Renal cortical epithelial cell (primary cell): ENCODE results near the gene FOXD3. TPM values are rescaled to one million over a fixed set of nuclear protein-coding genes. Genes with fewer than 3 reads are reported as not detected.

ENCODE experiments used
- DNase-seq: peaks from one replicate; pipeline ENCODE4 v3.0.0-alpha.2; 2011; ENCODE audit warnings: low read depth
- total RNA-seq: library from RNA; depleted of rRNA; stranded (reverse); fragments of >200 nt; gene quantifications from 2 replicates; pipeline ENCODE4 v1.2.3, GENCODE V29; 2014

The FOXD3 gene
- not detected in 2 replicates for total RNA-seq

GRCh38 chr1:63322114-63322943, at the start of gene FOXD3:
TSS of gene FOXD3 (plus strand) at chr1:63322567. CDS start at chr1:63323059, 492 bp downstream.
- DNase-seq, result no peak

- DNase-seq, result no peak
These were observed 49.6 kb upstream of the FOXD3 start for GRCh38 chr1:63272811-63273210.

- DNase-seq, result peak; percentile 14
These were observed 48.0 kb upstream of the FOXD3 start for GRCh38 chr1:63274371-63274770.

GRCh38 chr1:63274979-63275378, 47.4 kb upstream of the FOXD3 start:
- peak; percentile 16 for DNase-seq

GRCh38 chr1:63276624-63277023, 45.7 kb upstream of the FOXD3 start:
- no peak for DNase-seq

GRCh38 chr1:63277195-63278192, 44.9 kb upstream of the FOXD3 start:
- no peak for DNase-seq

GRCh38 chr1:63281753-63282152, 40.6 kb upstream of the FOXD3 start:
- no peak for DNase-seq

- no peak for DNase-seq
These were observed 33.2 kb upstream of the FOXD3 start for GRCh38 chr1:63289135-63289534.

GRCh38 chr1:63294803-63295594, 27.4 kb upstream of the FOXD3 start:
- DNase-seq, result no peak

GRCh38 chr1:63304410-63304809, 18.0 kb upstream of the FOXD3 start:
- no peak for DNase-seq

- DNase-seq, result no peak
These were observed 17.3 kb upstream of the FOXD3 start for GRCh38 chr1:63305043-63305442.

GRCh38 chr1:63307196-63307794, 15.1 kb upstream of the FOXD3 start:
- no peak for DNase-seq

- no peak for DNase-seq
These were observed 5.8 kb upstream of the FOXD3 start for GRCh38 chr1:63316598-63316983.

- peak; percentile 17 for DNase-seq
These were observed 5.2 kb upstream of the FOXD3 start for GRCh38 chr1:63316984-63317816.

GRCh38 chr1:63317817-63318152, 4.6 kb upstream of the FOXD3 start:
- no peak for DNase-seq

GRCh38 chr1:63318201-63318979, 4.0 kb upstream of the FOXD3 start:
- no peak for DNase-seq

GRCh38 chr1:63319046-63320021, 3.0 kb upstream of the FOXD3 start:
- no peak for DNase-seq

GRCh38 chr1:63320022-63320721, 2.2 kb upstream of the FOXD3 start:
- no peak for DNase-seq
